Measurements from ENCODE around the gene PDCD1LG2. TPM values are rescaled to one million over a fixed set of nuclear protein-coding genes. Genes with fewer than 3 reads are reported as not detected.

The PDCD1LG2 gene
- total RNA-seq, 6 donors from 2014 or later, result 1.0 to 10.6 (median 3.2) TPM

DNA sequence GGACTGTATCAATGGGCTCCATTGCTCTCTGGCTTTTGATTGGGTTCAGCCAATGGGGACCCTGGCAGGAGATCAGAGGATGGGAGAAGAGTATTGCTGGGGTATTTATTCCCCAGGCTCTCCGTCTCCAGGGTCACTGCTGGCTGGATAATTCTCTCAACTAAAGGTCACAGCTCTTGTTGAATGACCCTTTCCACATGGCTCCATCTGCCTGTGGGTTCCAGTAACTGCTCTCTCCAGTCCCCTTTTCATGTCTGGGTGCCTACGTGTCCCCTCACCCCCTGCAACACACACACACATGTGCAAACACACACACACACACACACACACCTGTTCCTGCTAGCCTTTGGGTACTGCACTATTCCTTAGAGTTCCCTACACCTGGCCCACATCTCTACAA, 64.7 kb downstream of the PDCD1LG2 start:
- DNase-seq (no peak), ATAC-seq (ENCODE audit: low FRiP score in 2 of 2) (no peak)
- Histone ChIP-seq H3K4me3 (no peak overlapping the region), H3K27ac (no peak overlapping the region), H3K9me3 (no peaks in the 10 kb centered on the region), H3K4me1 (peaks cover 0 to 6% (median 5%) of the 10 kb centered on the region in 4 donors), H3K27me3 (no peaks in the 10 kb centered on the region), H3K36me3 (peaks cover 0 to 6% (median 0%) of the 10 kb centered on the region in 4 donors)
- 85 to 88% methylated on average over 2 of the region's 2 CpGs for WGBS, 2 donors
- TF ChIP-seq, protein P1, sequence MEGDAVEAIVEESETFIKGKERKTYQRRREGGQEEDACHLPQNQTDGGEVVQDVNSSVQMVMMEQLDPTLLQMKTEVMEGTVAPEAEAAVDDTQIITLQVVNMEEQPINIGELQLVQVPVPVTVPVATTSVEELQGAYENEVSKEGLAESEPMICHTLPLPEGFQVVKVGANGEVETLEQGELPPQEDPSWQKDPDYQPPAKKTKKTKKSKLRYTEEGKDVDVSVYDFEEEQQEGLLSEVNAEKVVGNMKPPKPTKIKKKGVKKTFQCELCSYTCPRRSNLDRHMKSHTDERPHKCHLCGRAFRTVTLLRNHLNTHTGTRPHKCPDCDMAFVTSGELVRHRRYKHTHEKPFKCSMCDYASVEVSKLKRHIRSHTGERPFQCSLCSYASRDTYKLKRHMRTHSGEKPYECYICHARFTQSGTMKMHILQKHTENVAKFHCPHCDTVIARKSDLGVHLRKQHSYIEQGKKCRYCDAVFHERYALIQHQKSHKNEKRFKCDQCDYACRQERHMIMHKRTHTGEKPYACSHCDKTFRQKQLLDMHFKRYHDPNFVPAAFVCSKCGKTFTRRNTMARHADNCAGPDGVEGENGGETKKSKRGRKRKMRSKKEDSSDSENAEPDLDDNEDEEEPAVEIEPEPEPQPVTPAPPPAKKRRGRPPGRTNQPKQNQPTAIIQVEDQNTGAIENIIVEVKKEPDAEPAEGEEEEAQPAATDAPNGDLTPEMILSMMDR (IDR thresholded peaks at IDR 0.05), result peak in 1 of 6 experiments; percentile 9
- TF ChIP-seq EP300 (IDR thresholded peaks at IDR 0.05), result no peak

DNA sequence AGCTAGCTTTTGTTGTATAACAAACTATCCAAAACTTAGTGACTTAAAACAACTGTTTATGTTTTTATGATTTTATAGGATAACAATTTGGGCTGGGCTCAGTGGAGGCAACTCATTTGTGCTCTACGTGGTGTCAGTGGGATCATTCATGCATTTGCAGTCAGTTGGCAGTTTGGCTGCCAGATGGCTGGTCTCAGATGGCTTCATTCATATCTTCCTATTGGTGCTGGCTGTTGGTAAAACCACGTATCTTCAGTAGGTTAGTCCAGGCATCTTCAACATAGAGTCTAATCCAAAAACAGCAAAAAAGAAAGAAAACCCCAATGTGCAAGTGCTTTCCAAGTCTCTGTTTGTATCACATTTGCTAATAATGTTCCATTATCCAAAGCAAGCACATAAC, 66.9 kb downstream of the PDCD1LG2 start:
- TF ChIP-seq EP300 (IDR thresholded peaks at IDR 0.05) (no peak), POLR2A (IDR thresholded peaks at IDR 0.05) (no peak), POLR2AphosphoS5 (IDR thresholded peaks at IDR 0.05) (no peak)
- TF ChIP-seq, protein P1 (IDR thresholded peaks at IDR 0.05), result no peak
- Histone ChIP-seq H3K9me3 (no peaks in the 10 kb centered on the region), H3K27ac (no peak overlapping the region), H3K36me3 (no peaks in the 10 kb centered on the region), H3K27me3 (no peaks in the 10 kb centered on the region), H3K4me3 (no peak overlapping the region), H3K4me1 (peaks cover 0 to 6% (median 5%) of the 10 kb centered on the region in 4 donors)
- ATAC-seq (ENCODE audit: low FRiP score in 2 of 2), result no peak
- 85 to 93% methylated on average over 2 of the region's 2 CpGs for WGBS, 2 donors
- no peak for DNase-seq

DNA sequence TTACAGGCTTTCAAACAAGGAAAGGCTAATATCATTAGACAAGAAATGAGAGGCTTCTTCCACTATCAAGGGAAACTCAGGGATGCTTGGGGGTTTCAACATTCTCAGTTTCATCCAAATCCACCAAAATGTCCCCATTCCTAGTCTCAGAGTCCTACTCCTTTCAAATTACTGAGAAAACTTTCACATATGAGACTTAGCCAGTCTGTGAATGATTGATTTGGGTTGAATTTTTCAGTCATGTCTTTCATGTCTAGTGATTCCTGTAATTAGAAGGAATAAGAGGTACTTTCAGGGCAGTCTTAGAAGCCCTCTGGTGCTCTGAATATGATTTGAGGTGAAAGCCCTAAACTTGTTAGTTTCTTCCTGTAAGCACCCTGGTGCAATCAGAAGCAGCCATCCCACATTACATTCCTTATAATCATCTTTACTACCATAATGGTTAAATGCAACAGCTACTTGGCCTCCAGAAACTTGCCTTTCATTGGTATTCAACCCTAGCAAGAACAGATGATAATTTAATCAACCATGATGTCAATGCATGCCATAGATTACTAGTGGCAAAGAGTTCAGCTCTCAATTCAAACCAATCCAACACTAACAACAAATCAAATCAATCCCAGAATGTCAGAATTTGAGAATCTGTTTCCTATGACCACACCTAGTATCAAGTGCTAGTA, 67.8 kb downstream of the PDCD1LG2 start:
- Histone ChIP-seq H3K27ac (peak overlapping the region in 1 of 4 donors; percentile 48), H3K36me3 (no peaks in the 10 kb centered on the region), H3K27me3 (no peaks in the 10 kb centered on the region), H3K4me3 (no peak overlapping the region), H3K9me3 (no peaks in the 10 kb centered on the region), H3K4me1 (peaks cover 0 to 6% (median 5%) of the 10 kb centered on the region in 4 donors)
- DNase-seq (no peak), ATAC-seq (ENCODE audit: low FRiP score in 2 of 2) (no peak)
- no peak for TF ChIP-seq POLR2A (IDR thresholded peaks at IDR 0.05)

DNA sequence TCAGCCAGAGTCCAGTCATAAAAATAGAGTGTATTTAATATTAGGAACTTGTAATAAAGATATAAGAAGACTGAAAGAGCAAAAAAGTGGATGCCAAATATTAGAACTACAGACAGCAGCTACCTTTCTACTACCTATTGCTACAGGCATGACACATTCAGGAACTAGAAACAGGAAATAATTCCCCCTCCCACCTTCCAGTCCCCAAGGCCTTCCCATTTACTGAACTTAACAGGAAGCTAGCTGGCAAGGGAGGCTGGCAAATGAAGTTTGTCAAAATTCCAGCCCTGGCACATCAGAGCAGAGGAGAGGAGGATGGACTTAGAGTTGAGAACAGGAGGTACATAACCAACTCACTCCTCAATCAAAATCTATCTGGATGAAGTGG, 68.4 kb downstream of the PDCD1LG2 start:
- no peak for ATAC-seq (ENCODE audit: low FRiP score in 2 of 2)
- H3K27me3 ChIP-seq, result no peaks in the 10 kb centered on the region

DNA sequence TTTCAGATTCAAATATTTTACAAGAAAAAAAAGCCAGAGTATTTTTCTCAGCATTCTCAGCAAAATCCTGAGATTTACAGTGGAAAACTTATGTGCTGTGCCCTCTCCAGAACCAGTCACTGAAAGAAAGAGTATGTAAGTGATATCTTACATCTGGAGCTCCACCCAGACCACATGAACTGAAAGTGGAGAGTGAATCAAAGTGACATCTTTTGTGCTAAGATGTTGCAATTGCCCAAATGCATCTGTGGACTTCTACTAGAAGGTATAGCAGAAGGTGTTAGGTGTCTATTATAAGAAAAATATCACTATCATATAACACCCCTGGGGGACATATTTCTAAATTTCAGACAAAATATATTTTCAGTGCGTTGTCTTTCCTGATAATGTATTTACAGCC, 69.5 kb downstream of the PDCD1LG2 start:
- Histone ChIP-seq H3K27me3 (no peaks in the 10 kb centered on the region), H3K4me1 (peaks cover 0 to 6% (median 5%) of the 10 kb centered on the region in 4 donors), H3K27ac (no peak overlapping the region), H3K4me3 (no peak overlapping the region), H3K9me3 (no peaks in the 10 kb centered on the region), H3K36me3 (no peaks in the 10 kb centered on the region)
- ATAC-seq (ENCODE audit: low FRiP score in 2 of 2), result no peak
- TF ChIP-seq POLR2AphosphoS5 (IDR thresholded peaks at IDR 0.05), result no peak
- no peak for TF ChIP-seq POLR2A (IDR thresholded peaks at IDR 0.05)
- TF ChIP-seq EP300 (IDR thresholded peaks at IDR 0.05), result no peak
- TF ChIP-seq, protein P1 (IDR thresholded peaks at IDR 0.05), result no peak
- 92 to 100% methylated on average over 1 of the region's 1 CpG for WGBS, 2 donors
- no peak for DNase-seq

More for the DNA sequence above, 68.4 kb downstream of the PDCD1LG2 start:
- Histone ChIP-seq H3K4me1 (peaks cover 0 to 6% (median 5%) of the 10 kb centered on the region in 4 donors), H3K9me3 (no peaks in the 10 kb centered on the region), H3K36me3 (no peaks in the 10 kb centered on the region), H3K4me3 (no peak overlapping the region), H3K27ac (peak overlapping the region in 1 of 4 donors; percentile 48)
- TF ChIP-seq, protein P1 (IDR thresholded peaks at IDR 0.05), result no peak
- TF ChIP-seq POLR2AphosphoS5 (IDR thresholded peaks at IDR 0.05), result no peak
- no peak for TF ChIP-seq POLR2A (IDR thresholded peaks at IDR 0.05)
- TF ChIP-seq EP300 (IDR thresholded peaks at IDR 0.05), result no peak
- no peak for DNase-seq

Data from upper lobe of left lung (tissue), 6 donors.